Left ventricle myocardium superior (tissue), 1 donor: ENCODE measurements around the gene CBX7. TPM values are rescaled to one million over a fixed set of nuclear protein-coding genes. Genes with fewer than 3 reads are reported as not detected.

ENCODE experiments used
- ATAC-seq: fragments of 200-7000 bp; cut with Tn5 transposase; one replicate; pipeline ENCODE4 v1.9.1; 2020; ENCODE audit warnings: mild to moderate bottlenecking, moderate library complexity
- DNase-seq: peaks from one replicate; pipeline ENCODE4 v3.0.0-alpha.2; 2020
- intact Hi-C: fragments of 100-400 bp; cut with micrococcal nuclease; formaldehyde crosslinking; loops from one replicate; pipeline ENCODE4 v1.11.0; 2022
- total RNA-seq: library from RNA; stranded (reverse); fragmentation: NEBNext Ultra II Directional; extraction: Animal tissue kit (Norgen Biotek cat#: 25700); gene quantifications from one replicate; pipeline ENCODE4 v1.2.1, GENCODE V29; 2021
- donor health status: DM: no; HTN: yes; CAD: no; lungs with severe emphysema.

The CBX7 gene
- total RNA-seq, 1 donor from 2014 or later = 79.2 TPM

- DNase-seq (peak; percentile 18), ATAC-seq (no peak)
- intact Hi-C loops = no loop called here
These were observed 70.9 kb downstream of the CBX7 start for GRCh38 chr22:39081598-39081997.

- ATAC-seq = no peak
- intact Hi-C loops = no loop called here
- peak; percentile 13 for DNase-seq
These were observed 71.5 kb downstream of the CBX7 start for GRCh38 chr22:39081016-39081415.

Other genes with a start within 250 kb of the CBX7 start
- 0.82 TPM for gene APOBEC3A, start 195.1 kb downstream of the CBX7 start, total RNA-seq
- 0.55 TPM for gene APOBEC3B, start 170.3 kb downstream of the CBX7 start, total RNA-seq
- 31.1 TPM for gene APOBEC3C, start 138.4 kb downstream of the CBX7 start, total RNA-seq
- 1.0 TPM for gene APOBEC3D, start 131.6 kb downstream of the CBX7 start, total RNA-seq
- 4.4 TPM for gene APOBEC3F, start 111.8 kb downstream of the CBX7 start, total RNA-seq
- 3.9 TPM for gene APOBEC3G, start 75.4 kb downstream of the CBX7 start, total RNA-seq
- gene APOBEC3H, start 55.4 kb downstream of the CBX7 start, total RNA-seq = 0.40 TPM
- gene PDGFB, start 92.3 kb upstream of the CBX7 start, total RNA-seq = 19.9 TPM
- 319 TPM for gene RPL3, start 166.9 kb upstream of the CBX7 start, total RNA-seq
- gene SYNGR1, start 197.3 kb upstream of the CBX7 start, total RNA-seq = 41.3 TPM
- 18.4 TPM for gene TAB1, start 247.1 kb upstream of the CBX7 start, total RNA-seq